Cardiac muscle cell (in vitro differentiated cells and primary cell): ENCODE data around the gene CDC42EP5. TPM values are rescaled to one million over a fixed set of nuclear protein-coding genes. Genes with fewer than 3 reads are reported as not detected.

ENCODE experiments used
- DNase-seq, 2 donors: peaks; one replicate each; pipeline versions ENCODE4 v3.0.0 to v3.0.0-alpha.2; 2010 to 2017; ENCODE audit warnings: low read depth in 1 of 2, low spot score in 1 of 2
- H3K27ac ChIP-seq: fragments of 200-600 bp; sonication (generic); 2 replicates; pipeline ENCODE4 v1.5.1; 2016
- H3K27me3 ChIP-seq: fragments of 200-600 bp; sonication (generic); 2 replicates; pipeline ENCODE4 v1.6.0; 2016; ENCODE audit warnings: control low read depth
- H3K36me3 ChIP-seq: fragments of 200-600 bp; sonication (generic); 2 replicates; pipeline ENCODE4 v1.5.1; 2016; ENCODE audit warnings: control low read depth
- H3K4me1 ChIP-seq: fragments of 200-600 bp; sonication (generic); 2 replicates; pipeline ENCODE4 v1.8.1; 2017; ENCODE audit warnings: low read depth, mild to moderate bottlenecking, mixed run types
- H3K4me3 ChIP-seq: fragments of 200-600 bp; sonication (generic); 2 replicates; pipeline ENCODE4 v1.5.1; 2016; ENCODE audit warnings: mild to moderate bottlenecking
- H3K9me3 ChIP-seq: fragments of 200-600 bp; sonication (generic); 2 replicates; pipeline ENCODE4 v1.5.1; 2017; ENCODE audit warnings: low read depth, mild to moderate bottlenecking, control low read depth
- polyA plus RNA-seq: library from polyadenylated mRNA; unstranded; fragments of >200 nt; fragmentation: Nextera tagmentation; extraction: Ambion mirVana; gene quantifications from 2 replicates; pipeline ENCODE4 v1.2.1, GENCODE V29; 2016
- total RNA-seq: library from RNA; depleted of rRNA; stranded (reverse); fragments of >200 nt; gene quantifications from 2 replicates; pipeline ENCODE4 v1.2.3, GENCODE V29; 2016
- TF ChIP-seq, protein P1 (sequence below): IDR thresholded peaks from 2 replicates; pipeline ENCODE4 v1.5.1; 2012; ENCODE audit warnings: low read depth, mild to moderate bottlenecking, low read length

CDC42EP5 gene
- total and polyA plus RNA-seq, 2 experiments from 2014 or later: 28.2 to 46.6 TPM

GRCh38 chr19:54454781-54455675, 18.1 kb downstream of the CDC42EP5 start:
- H3K36me3 ChIP-seq: peaks cover 80% of the 10 kb centered on the region
- H3K27ac ChIP-seq: no peak overlapping the region
- DNase-seq: no peak

DNA sequence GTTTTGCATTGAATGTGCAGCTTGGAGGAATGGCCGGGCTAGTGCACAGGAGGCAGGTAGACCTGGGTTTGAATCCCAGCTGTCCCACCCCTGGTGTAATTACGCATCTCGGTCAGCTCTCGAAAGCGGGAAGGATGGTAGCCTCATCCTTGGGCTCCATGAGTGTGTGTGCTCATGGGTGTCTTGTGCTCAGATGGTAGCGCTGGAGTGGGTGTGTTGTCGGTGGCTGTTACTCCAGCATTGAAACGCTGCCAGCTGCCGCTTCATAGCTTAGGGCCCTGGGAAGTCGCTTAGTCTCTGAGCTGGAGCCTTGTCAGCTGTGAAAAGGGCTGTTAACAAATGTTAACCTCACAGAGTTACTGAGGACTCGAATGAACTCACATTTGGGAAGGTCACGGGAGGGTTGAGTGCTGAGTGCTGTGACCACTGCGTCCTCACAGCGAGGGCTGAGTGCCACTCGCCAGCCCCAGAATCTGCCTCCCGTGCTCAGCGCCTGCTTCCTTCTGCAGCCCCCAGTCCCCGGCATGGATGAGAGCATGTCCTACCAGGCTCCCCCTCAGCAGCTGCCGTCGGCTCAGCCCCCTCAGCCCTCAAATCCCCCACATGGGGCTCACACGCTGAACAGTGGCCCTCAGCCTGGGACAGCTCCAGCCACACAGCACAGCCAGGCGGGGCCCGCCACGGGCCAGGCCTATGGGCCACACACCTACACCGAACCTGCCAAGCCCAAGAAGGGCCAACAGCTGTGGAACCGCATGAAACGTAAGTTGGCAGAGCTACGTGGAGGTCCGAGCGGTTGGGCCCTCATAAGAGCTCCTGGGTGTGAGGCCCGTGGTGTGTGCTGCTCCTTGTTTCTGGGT, 18.9 kb downstream of the CDC42EP5 start:
- Histone ChIP-seq H3K4me3 (no peak overlapping the region), H3K4me1 (peaks cover 6% of the 10 kb centered on the region), H3K27ac (no peak overlapping the region), H3K27me3 (no peaks in the 10 kb centered on the region), H3K36me3 (peaks cover 76% of the 10 kb centered on the region), H3K9me3 (no peaks in the 10 kb centered on the region)
- TF ChIP-seq, protein P1, sequence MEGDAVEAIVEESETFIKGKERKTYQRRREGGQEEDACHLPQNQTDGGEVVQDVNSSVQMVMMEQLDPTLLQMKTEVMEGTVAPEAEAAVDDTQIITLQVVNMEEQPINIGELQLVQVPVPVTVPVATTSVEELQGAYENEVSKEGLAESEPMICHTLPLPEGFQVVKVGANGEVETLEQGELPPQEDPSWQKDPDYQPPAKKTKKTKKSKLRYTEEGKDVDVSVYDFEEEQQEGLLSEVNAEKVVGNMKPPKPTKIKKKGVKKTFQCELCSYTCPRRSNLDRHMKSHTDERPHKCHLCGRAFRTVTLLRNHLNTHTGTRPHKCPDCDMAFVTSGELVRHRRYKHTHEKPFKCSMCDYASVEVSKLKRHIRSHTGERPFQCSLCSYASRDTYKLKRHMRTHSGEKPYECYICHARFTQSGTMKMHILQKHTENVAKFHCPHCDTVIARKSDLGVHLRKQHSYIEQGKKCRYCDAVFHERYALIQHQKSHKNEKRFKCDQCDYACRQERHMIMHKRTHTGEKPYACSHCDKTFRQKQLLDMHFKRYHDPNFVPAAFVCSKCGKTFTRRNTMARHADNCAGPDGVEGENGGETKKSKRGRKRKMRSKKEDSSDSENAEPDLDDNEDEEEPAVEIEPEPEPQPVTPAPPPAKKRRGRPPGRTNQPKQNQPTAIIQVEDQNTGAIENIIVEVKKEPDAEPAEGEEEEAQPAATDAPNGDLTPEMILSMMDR: no peak
- DNase-seq: no peak

More at GRCh38 chr19:54454781-54455675, 18.1 kb downstream of the CDC42EP5 start:
- H3K27me3 ChIP-seq: no peaks in the 10 kb centered on the region
- no peak overlapping the region for H3K4me3 ChIP-seq
- H3K4me1 ChIP-seq: peaks cover 4% of the 10 kb centered on the region
- no peaks in the 10 kb centered on the region for H3K9me3 ChIP-seq
- TF ChIP-seq, protein P1: no peak

DNA sequence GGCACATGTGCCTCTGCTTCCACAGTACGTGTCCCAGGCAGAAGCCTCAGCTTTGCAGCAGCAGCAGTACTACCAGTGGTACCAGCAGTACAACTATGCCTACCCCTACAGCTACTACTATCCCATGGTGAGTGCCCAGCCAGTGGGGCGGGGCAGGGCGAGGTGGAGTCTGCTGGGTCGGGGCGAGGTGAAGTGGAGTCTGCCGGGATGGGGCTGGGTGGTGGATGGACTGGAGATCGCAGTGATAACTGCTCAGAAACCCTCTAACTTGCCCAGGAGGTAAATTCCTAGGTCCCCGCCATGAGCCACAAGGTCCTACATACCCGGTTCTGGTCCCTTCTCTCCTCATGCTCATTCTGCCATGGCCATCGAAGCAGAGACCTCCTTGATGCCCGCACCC, 20.5 kb downstream of the CDC42EP5 start:
- TF ChIP-seq, protein P1: no peak
- no peaks in the 10 kb centered on the region for H3K27me3 ChIP-seq
- H3K36me3 ChIP-seq: peaks cover 62% of the 10 kb centered on the region
- H3K9me3 ChIP-seq: no peaks in the 10 kb centered on the region
- H3K27ac ChIP-seq: no peak overlapping the region
- no peak for DNase-seq
- peaks cover 6% of the 10 kb centered on the region for H3K4me1 ChIP-seq
- no peak overlapping the region for H3K4me3 ChIP-seq

- Histone ChIP-seq H3K4me3 (no peak overlapping the region), H3K36me3 (peaks cover 56% of the 10 kb centered on the region), H3K9me3 (no peaks in the 10 kb centered on the region), H3K27me3 (no peaks in the 10 kb centered on the region), H3K4me1 (peaks cover 12% of the 10 kb centered on the region), H3K27ac (no peak overlapping the region)
- TF ChIP-seq, protein P1: no peak
- no peak for DNase-seq
These were observed 21.1 kb downstream of the CDC42EP5 start for GRCh38 chr19:54451997-54452396.

DNA sequence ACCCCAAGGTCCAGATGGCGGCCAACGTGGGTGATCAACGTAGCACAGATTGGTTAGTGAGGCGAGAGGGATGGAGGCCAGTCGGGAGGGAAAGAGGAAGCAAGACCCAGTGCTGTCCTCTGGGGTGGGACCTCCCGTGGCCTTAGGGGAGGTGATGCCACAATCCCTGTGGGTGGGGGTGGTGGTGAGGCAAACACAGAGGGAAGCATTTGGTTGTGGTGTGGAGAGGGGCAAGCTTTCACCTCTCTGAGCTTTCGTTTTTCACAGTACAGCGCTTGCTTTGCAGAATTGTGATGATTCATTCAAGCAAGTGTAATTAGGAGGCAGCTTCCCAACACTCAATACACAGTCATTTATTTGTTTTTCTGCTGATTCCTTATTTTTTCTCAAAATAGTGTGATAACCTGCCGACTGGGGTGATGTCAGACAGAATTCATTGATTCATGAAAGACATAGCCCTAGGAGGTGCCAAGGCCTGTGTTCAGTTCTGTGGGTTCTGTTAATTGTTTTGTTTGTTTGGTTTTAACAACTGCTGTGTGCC, 21.7 kb downstream of the CDC42EP5 start:
- Histone ChIP-seq H3K27ac (no peak overlapping the region), H3K36me3 (peaks cover 52% of the 10 kb centered on the region)
- no peak for DNase-seq

More for the DNA sequence above, 21.7 kb downstream of the CDC42EP5 start:
- peaks cover 13% of the 10 kb centered on the region for H3K4me1 ChIP-seq
- H3K27me3 ChIP-seq: no peaks in the 10 kb centered on the region
- H3K4me3 ChIP-seq: no peak overlapping the region
- TF ChIP-seq, protein P1: no peak
- H3K9me3 ChIP-seq: no peaks in the 10 kb centered on the region
